Breast epithelium (tissue), 4 donors: ENCODE results near the gene C1orf210. TPM values are rescaled to one million over a fixed set of nuclear protein-coding genes. Genes with fewer than 3 reads are reported as not detected.
A peak's percentile ranks its signal among the peaks of the same experiment; 100 is the strongest.

Experiments used
- DNase-seq, 2 donors: peaks; one replicate each; pipeline ENCODE4 v3.0.0-alpha.2; 2019; ENCODE audit warnings: low spot score in 2 of 2
- H3K27ac ChIP-seq, 2 donors: fragments of 200-600 bp; sonication (generic) in 1 of 2; one replicate each; pipeline ENCODE4 v1.5.1; 2016 to 2019; ENCODE audit warnings: mild to moderate bottlenecking in 1 of 2
- H3K27me3 ChIP-seq, 2 donors: fragments of 200-600 bp; sonication (generic) in 1 of 2; one replicate each; pipeline versions ENCODE4 v1.5.1 to v1.6.0; 2017 to 2019; ENCODE audit warnings: control low read depth in 1 of 2, mild to moderate bottlenecking in 1 of 2
- H3K36me3 ChIP-seq: fragments of 200-600 bp; one replicate; pipeline ENCODE4 v1.5.1; 2019
- H3K4me1 ChIP-seq, 2 donors: fragments of 200-600 bp; sonication (generic); one replicate each; pipeline ENCODE4 v1.5.1; 2016 to 2019; ENCODE audit warnings: control low read depth in 1 of 2
- H3K4me3 ChIP-seq, 3 donors: fragments of 200-600 bp; sonication (generic); 1 replicate in 2 of 3; 2 replicates in 1 of 3; pipeline ENCODE4 v1.5.1; 2016 to 2019; ENCODE audit warnings: mild to moderate bottlenecking in 3 of 3, moderate library complexity in 2 of 3
- H3K9me3 ChIP-seq, 2 donors: fragments of 200-600 bp; sonication (generic) in 1 of 2; one replicate each; pipeline ENCODE4 v1.5.1; 2016 to 2019; ENCODE audit warnings: control low read depth in 1 of 2
- POLR2A ChIP-seq: fragments of 450-650 bp; IDR thresholded peaks from one replicate; pipeline ENCODE4 v1.6.1; 2016; ENCODE audit warnings: antibody characterized with exemption, mild to moderate bottlenecking, moderate library complexity
- POLR2AphosphoS5 ChIP-seq, 3 donors: sonication (generic); formaldehyde crosslinking; IDR thresholded peaks; one replicate each; pipeline ENCODE4 v1.6.1; 2017; ENCODE audit warnings: antibody characterized with exemption in 3 of 3
- intact Hi-C: fragments of 100-400 bp; cut with DNase I; formaldehyde crosslinking; loops from one replicate; pipeline ENCODE4 v1.15.1; 2023; ENCODE audit warnings: low total_unique reads
- total RNA-seq, 3 donors: library from RNA; depleted of rRNA; stranded (reverse); fragments of >200 nt; gene quantifications; one replicate each; pipeline ENCODE4 v1.1.0, GENCODE V29; 2016
- TF ChIP-seq, protein P1 (sequence below), 3 donors: fragments of 450-650 bp; IDR thresholded peaks; one replicate each; pipeline ENCODE4 v1.5.1; 2016 to 2017; ENCODE audit warnings: antibody characterized with exemption in 3 of 3, mild to moderate bottlenecking in 3 of 3, moderate library complexity in 3 of 3

C1orf210 gene
- total RNA-seq, 3 donors from 2014 or later, result 7.2 to 31.3 TPM; not detected in 1

DNA sequence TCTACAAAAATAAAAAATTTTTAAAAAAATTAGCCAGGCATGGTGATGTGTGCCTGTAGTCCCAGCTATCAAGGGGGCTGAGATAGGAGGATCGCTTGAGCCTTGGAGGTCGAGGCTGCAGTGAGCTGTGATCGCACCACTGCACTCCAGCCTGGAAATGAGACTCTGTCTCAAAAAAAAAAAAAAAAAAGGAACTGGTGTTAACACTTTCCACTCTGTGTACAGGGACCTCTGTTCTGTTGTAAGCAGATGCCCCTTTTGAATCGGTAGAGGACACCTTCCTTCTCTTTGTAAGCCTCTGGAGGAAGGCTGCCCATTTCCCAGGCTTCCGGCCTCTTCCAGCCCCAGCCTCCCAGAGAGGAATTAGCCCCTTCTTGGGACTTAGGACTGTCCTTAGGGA is 7.3 kb upstream of the C1orf210 start:
- Histone ChIP-seq H3K27ac (peak overlapping the region in 1 of 2 donors; percentile 74), H3K4me1 (peaks cover 5 to 15% of the 10 kb centered on the region in 2 donors), H3K9me3 (no peaks in the 10 kb centered on the region), H3K36me3 (no peaks in the 10 kb centered on the region), H3K4me3 (no peak overlapping the region), H3K27me3 (no peaks in the 10 kb centered on the region)
- intact Hi-C loops, result no loop called here
- DNase-seq, result no peak
- TF ChIP-seq POLR2AphosphoS5 (IDR thresholded peaks at IDR 0.05) (no peak), POLR2A (no peak)
- TF ChIP-seq, protein P1, sequence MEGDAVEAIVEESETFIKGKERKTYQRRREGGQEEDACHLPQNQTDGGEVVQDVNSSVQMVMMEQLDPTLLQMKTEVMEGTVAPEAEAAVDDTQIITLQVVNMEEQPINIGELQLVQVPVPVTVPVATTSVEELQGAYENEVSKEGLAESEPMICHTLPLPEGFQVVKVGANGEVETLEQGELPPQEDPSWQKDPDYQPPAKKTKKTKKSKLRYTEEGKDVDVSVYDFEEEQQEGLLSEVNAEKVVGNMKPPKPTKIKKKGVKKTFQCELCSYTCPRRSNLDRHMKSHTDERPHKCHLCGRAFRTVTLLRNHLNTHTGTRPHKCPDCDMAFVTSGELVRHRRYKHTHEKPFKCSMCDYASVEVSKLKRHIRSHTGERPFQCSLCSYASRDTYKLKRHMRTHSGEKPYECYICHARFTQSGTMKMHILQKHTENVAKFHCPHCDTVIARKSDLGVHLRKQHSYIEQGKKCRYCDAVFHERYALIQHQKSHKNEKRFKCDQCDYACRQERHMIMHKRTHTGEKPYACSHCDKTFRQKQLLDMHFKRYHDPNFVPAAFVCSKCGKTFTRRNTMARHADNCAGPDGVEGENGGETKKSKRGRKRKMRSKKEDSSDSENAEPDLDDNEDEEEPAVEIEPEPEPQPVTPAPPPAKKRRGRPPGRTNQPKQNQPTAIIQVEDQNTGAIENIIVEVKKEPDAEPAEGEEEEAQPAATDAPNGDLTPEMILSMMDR (IDR thresholded peaks at IDR 0.05), result no peak

DNA sequence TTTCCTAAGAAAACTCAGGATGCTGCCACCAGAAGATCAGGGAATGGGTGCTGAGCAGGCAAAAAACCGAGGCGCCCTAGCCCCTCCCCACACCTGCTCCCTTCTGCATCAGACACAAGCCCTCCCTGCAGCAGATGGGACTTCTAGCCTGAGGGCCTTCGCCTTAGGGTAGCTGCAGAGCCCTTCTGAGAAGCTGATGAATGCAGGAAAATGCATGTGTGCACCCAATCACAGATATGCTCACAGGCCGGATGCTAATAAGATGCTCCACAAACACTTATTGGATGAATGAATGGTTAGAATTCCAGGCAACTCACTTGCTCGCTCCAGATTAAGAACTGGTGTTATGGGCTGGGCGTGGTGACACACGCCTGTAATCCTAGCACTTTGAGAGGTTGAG is 6.8 kb upstream of the C1orf210 start:
- H3K4me1 ChIP-seq, result peaks cover 5 to 15% of the 10 kb centered on the region in 2 donors
- DNase-seq, result no peak
- TF ChIP-seq, protein P1 (IDR thresholded peaks at IDR 0.05), result no peak
- no peak for TF ChIP-seq POLR2AphosphoS5 (IDR thresholded peaks at IDR 0.05)
- TF ChIP-seq POLR2A, result no peak
- no peaks in the 10 kb centered on the region for H3K27me3 ChIP-seq
- no peaks in the 10 kb centered on the region for H3K9me3 ChIP-seq
- H3K4me3 ChIP-seq, result no peak overlapping the region
- H3K36me3 ChIP-seq, result no peaks in the 10 kb centered on the region
- no peak overlapping the region for H3K27ac ChIP-seq
- intact Hi-C loops, result no loop called here

DNA sequence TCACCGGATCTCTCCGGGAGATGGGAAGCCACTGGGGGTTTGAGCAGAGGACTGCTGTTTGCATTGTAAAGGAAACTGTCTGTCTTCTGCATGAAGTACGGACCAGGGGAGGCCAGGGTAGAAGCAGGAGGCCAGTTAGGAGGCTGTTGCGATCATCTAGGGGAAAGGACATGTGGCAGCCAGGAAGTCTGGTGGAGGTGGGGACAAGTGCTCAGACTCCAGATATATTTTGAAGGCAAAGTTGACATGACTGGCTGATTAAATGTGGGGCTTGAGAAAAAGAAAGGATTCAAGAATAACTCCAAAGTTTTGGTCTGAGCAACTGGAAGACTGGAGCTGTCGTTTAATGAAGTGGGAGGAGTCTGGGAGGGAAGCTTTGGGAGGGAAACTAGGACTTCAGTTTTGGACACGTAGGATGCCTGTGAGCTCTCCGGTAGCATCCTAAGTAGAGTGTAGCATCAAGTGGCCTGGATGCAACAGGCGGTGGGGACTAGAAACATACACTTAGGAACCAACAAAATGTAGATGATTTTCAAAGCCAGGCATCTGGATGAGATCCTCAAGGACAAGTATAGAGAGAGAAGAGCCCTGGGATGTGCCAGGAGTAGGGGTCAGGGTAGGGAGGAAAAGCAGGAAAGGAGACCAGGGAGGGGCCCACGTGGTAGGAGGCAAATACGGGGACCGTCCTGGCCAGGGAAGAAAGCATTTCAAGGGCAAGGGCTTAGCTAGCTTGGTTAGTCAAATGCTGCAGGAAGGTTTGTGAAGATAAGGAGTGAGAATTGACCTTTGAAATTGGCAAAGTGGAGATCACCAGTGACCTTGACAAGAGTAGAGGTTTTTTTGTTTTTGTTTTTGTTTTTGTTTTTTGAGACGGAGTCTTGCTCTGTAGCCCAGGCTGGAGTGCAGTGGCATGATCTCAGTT is 3.7 kb upstream of the C1orf210 start:
- Histone ChIP-seq H3K27me3 (no peaks in the 10 kb centered on the region), H3K27ac (no peak overlapping the region), H3K9me3 (no peaks in the 10 kb centered on the region), H3K36me3 (no peaks in the 10 kb centered on the region), H3K4me1 (peaks cover 0 to 3% of the 10 kb centered on the region in 2 donors), H3K4me3 (no peak overlapping the region)
- TF ChIP-seq, protein P1 (IDR thresholded peaks at IDR 0.05), result no peak
- TF ChIP-seq POLR2A, result no peak
- no peak for TF ChIP-seq POLR2AphosphoS5 (IDR thresholded peaks at IDR 0.05)
- intact Hi-C loops, result no loop called here
- no peak for DNase-seq

DNA sequence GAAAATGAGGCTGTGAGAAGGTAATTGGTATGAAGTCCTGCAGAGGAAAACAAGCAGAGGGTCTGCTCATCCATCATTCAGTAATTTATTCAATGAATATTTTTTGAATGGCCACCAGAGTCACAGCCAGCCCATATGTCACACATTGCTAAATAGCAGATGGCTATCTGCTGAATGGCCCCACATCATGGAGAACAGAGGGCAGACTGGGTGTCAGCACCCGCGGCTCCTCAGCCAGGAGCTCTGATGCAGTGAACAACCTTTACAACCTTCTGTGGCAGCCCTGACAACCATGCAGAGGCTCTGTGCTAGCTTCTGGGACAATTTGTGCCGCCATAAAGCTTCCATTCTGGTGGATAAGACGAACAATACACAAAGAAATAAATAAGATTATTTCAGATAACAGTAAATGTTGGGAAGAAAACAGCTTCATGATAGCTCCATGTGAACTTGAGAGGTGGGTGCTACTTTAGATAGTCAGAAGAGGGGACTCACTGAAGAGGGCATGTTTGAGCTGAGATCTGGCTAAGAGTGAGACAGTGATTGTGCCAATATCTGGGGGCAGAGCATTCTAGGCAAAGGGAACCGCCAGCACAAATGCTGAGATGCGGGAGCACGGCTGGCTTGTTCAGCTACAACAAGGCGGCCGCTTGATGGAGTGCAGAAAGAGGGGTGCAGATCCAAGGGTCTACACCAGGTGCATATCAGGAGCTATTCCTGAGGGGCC is 2.8 kb upstream of the C1orf210 start:
- no peak overlapping the region for H3K27ac ChIP-seq
- TF ChIP-seq POLR2A (no peak), POLR2AphosphoS5 (IDR thresholded peaks at IDR 0.05) (no peak)
- TF ChIP-seq, protein P1 (IDR thresholded peaks at IDR 0.05), result no peak
- H3K4me1 ChIP-seq, result no peaks in the 10 kb centered on the region
- H3K9me3 ChIP-seq, result no peaks in the 10 kb centered on the region
- DNase-seq, result no peak
- H3K4me3 ChIP-seq, result no peak overlapping the region
- no peaks in the 10 kb centered on the region for H3K27me3 ChIP-seq
- intact Hi-C loops, result no loop called here
- H3K36me3 ChIP-seq, result no peaks in the 10 kb centered on the region

DNA sequence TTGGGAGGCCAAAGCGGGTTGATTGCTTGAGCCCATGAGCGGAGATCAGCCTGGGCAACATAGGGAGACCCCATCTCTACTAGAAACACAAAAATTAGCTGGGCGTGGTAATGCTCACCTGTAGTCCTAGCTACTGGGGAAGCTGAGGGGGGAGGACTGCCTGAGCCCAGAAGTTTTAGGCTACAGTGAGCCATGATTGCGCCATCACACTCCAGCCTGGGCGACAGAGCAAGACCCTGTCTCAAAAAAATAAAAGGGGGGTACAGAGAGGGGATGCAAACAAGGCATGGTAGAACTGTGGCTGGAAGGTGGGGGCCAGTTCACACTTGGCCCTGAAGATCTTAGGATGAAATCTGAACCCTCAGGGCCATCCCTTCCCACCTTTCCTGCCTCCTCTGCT is 1.2 kb upstream of the C1orf210 start:
- intact Hi-C loops, result no loop called here
- Histone ChIP-seq H3K27me3 (no peaks in the 10 kb centered on the region), H3K36me3 (no peaks in the 10 kb centered on the region), H3K9me3 (no peaks in the 10 kb centered on the region), H3K27ac (no peak overlapping the region), H3K4me1 (no peaks in the 10 kb centered on the region), H3K4me3 (no peak overlapping the region)
- TF ChIP-seq POLR2AphosphoS5 (IDR thresholded peaks at IDR 0.05) (no peak), POLR2A (no peak)
- TF ChIP-seq, protein P1 (IDR thresholded peaks at IDR 0.05), result no peak
- no peak for DNase-seq
